B cell (primary cell): Measurements from ENCODE around the gene IQCH. TPM values are rescaled to one million over a fixed set of nuclear protein-coding genes. Genes with fewer than 3 reads are reported as not detected.

Source experiments
- ATAC-seq: fragments of 200-7000 bp; cut with Tn5 transposase; one replicate; pipeline ENCODE4 v1.10.0; 2021; ENCODE audit warnings: low read depth, mild to moderate bottlenecking, moderate number of reproducible peaks, moderate library complexity
- CTCF ChIA-PET: fragments of 350-600 bp; sonication (Branson Sonifier 250); formaldehyde crosslinking; loops from one replicate; lab custom pipeline; 2021; ENCODE audit warnings: antibody characterized with exemption, inconsistent platforms; lab: Charles Lee
- POLR2A ChIA-PET: fragments of 350-600 bp; sonication (Branson Sonifier 250); formaldehyde crosslinking; loops from one replicate; lab custom pipeline; 2021; ENCODE audit warnings: antibody characterized with exemption; lab: Charles Lee
- DNase-seq: peaks from one replicate; pipeline ENCODE4 v3.0.0; 2013
- H2AFZ ChIP-seq: 2 replicates; pipeline ENCODE4 v1.6.1; 2012; ENCODE audit warnings: mild to moderate bottlenecking, low read depth, low read length; ENCODE audit not compliant: insufficient read depth, poor library complexity, severe bottlenecking
- H3K27ac ChIP-seq, 2 donors: 1 replicate in 1 of 2; 2 replicates in 1 of 2; pipeline ENCODE4 v1.5.1; 2012 to 2013; ENCODE audit warnings: low read length in 2 of 2, mild to moderate bottlenecking in 2 of 2, moderate library complexity in 1 of 2
- H3K27me3 ChIP-seq, 4 experiments: fragments of 200-600 bp in 1 of 4; sonication (generic) in 1 of 4; replicated peaks in 1 of 4; 1 replicate in 2 of 4; 2 replicates in 2 of 4; pipeline versions ENCODE4 v1.6.1 to v1.7.0; 2013 to 2016; ENCODE audit warnings: low read length in 3 of 4, mild to moderate bottlenecking in 2 of 4, mixed read lengths in 1 of 4, moderate library complexity in 1 of 4; ENCODE audit not compliant: insufficient read depth in 4 of 4, control insufficient read depth in 3 of 4; ENCODE audit errors: control extremely low read depth in 1 of 4
- H3K36me3 ChIP-seq, 2 experiments: replicated peaks in 1 of 2; 1 replicate in 1 of 2; 2 replicates in 1 of 2; pipeline versions ENCODE4 v1.6.1 to v1.7.1; 2013; ENCODE audit warnings: low read length in 1 of 2; ENCODE audit not compliant: insufficient read depth in 2 of 2, control insufficient read depth in 1 of 2; ENCODE audit errors: control extremely low read depth in 1 of 2, extremely low read depth in 1 of 2
- H3K4me1 ChIP-seq, 2 donors: fragments of 200-600 bp in 1 of 2; sonication (generic) in 1 of 2; 1 replicate in 1 of 2; 2 replicates in 1 of 2; pipeline versions ENCODE4 v1.5.1 to v1.6.1; 2013 to 2017; ENCODE audit warnings: low read length in 2 of 2; ENCODE audit not compliant: control insufficient read depth in 2 of 2, insufficient read depth in 2 of 2
- H3K4me2 ChIP-seq: replicated peaks from 2 replicates; pipeline ENCODE3; 2012; ENCODE audit warnings: mild to moderate bottlenecking, low read depth, low read length; ENCODE audit not compliant: poor library complexity, severe bottlenecking
- H3K4me3 ChIP-seq, 5 experiments: fragments of 200-600 bp in 1 of 5; sonication (generic) in 1 of 5; 1 replicate in 3 of 5; 2 replicates in 2 of 5; pipeline versions ENCODE4 v1.5.1 to v1.7.0; 2011 to 2016; ENCODE audit warnings: low read length in 4 of 5, mild to moderate bottlenecking in 4 of 5, low read depth in 2 of 5, control low read depth in 1 of 5, moderate library complexity in 1 of 5; ENCODE audit not compliant: insufficient read depth in 1 of 5; ENCODE audit errors: control extremely low read depth in 1 of 5, extremely low read depth in 1 of 5
- H3K79me2 ChIP-seq: fragments of 200-600 bp; sonication (generic); one replicate; pipeline ENCODE4 v1.6.0; 2016; ENCODE audit warnings: low read length; ENCODE audit not compliant: control insufficient read depth, insufficient read depth
- H3K9ac ChIP-seq: fragments of 200-600 bp; sonication (generic); 2 replicates; pipeline ENCODE4 v1.6.1; 2017; ENCODE audit warnings: mild to moderate bottlenecking, low read length, moderate library complexity
- H3K9me3 ChIP-seq, 3 donors: one replicate each; pipeline versions ENCODE4 v1.6.1 to v1.7.1; 2013; ENCODE audit warnings: low read length in 2 of 3; ENCODE audit not compliant: control insufficient read depth in 2 of 3, insufficient read depth in 1 of 3; ENCODE audit errors: control extremely low read depth in 1 of 3
- H4K20me1 ChIP-seq: 2 replicates; pipeline ENCODE4 v1.6.0; 2012; ENCODE audit warnings: mild to moderate bottlenecking, low read length; ENCODE audit not compliant: insufficient read depth, control insufficient read depth, poor library complexity, severe bottlenecking
- H3K27ac Mint-ChIP-seq: one replicate; pipeline ENCODE4 v1.8.0; 2021; ENCODE audit warnings: mixed read lengths
- H3K27me3 Mint-ChIP-seq: one replicate; pipeline ENCODE4 v1.8.0; 2021; ENCODE audit warnings: mixed read lengths
- H3K4me1 Mint-ChIP-seq: one replicate; pipeline ENCODE4 v1.8.0; 2021; ENCODE audit warnings: mixed read lengths
- H3K4me3 Mint-ChIP-seq: one replicate; pipeline ENCODE4 v1.8.0; 2021; ENCODE audit warnings: mixed read lengths
- H3K9me3 Mint-ChIP-seq: one replicate; pipeline ENCODE4 v1.8.0; 2022; ENCODE audit warnings: mixed read lengths; ENCODE audit not compliant: insufficient read depth
- EZH2 ChIP-seq: IDR thresholded peaks from 2 replicates; pipeline ENCODE4 v1.6.1; 2012; ENCODE audit warnings: borderline replicate concordance, low read depth, mild to moderate bottlenecking, moderate library complexity, low read length; ENCODE audit not compliant: insufficient read depth, poor library complexity, severe bottlenecking
- intact Hi-C: fragments of 100-400 bp; cut with micrococcal nuclease; formaldehyde crosslinking; loops from one replicate; pipeline ENCODE4 v1.10.0; 2022
- polyA plus RNA-seq: library from polyadenylated mRNA; depleted of rRNA; stranded (reverse); fragments of >200 nt; gene quantifications from 2 replicates; pipeline ENCODE4 v1.2.3, GENCODE V29; 2012
- total RNA-seq, 2 donors: library from RNA; stranded (reverse); fragments of 120-200 nt in 1 of 2; gene quantifications; 1 replicate in 1 of 2; 2 replicates in 1 of 2; pipeline versions ENCODE4 v1.2.3 to v1.2.4, GENCODE V29; 2013 to 2022
- TF ChIP-seq, protein P1 (sequence below): fragments of 200-600 bp; IDR thresholded peaks from one replicate; pipeline ENCODE4 v1.8.0; 2022; ENCODE audit warnings: antibody characterized with exemption, mild to moderate bottlenecking

The IQCH gene
- total and polyA plus RNA-seq, 2 donors (not counting 1 experiment from before 2014, with no cell fraction given): 1.6 TPM; not detected in 1

DNA sequence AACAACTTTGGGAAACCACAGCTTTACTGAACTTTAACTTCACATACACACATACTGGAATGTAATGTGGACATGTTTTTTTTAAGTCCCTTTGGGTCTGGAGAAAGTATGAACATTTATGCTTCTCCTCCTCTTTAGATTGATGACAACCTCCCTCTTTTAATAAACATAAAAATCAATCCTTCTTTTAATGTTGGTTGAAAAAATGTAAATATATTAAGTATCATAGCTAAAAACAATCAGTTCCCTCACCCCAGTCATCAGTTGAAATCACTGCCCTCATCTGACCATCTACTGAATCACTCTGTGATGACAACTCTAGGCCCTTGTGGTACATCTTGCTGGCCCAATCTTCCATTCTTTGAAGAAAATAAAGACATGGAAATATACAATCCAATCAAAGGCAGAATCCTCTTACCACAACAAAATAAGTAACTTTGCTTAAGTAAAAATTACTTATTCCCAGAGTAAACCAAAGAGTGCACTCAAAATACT, 6.5 kb upstream of the IQCH start:
- Histone ChIP-seq H4K20me1 (peaks cover 14% of the 10 kb centered on the region), H3K27me3 (no peaks in the 10 kb centered on the region), H3K9me3 (peaks cover 0 to 6% (median 1%) of the 10 kb centered on the region in 3 donors), H2AFZ (no peak overlapping the region), H3K4me3 (no peak overlapping the region), H3K4me1 (peaks cover 3 to 5% of the 10 kb centered on the region in 2 donors), H3K79me2 (peaks cover 60% of the 10 kb centered on the region), H3K9ac (no peak overlapping the region), H3K36me3 (peaks cover 0 to 3% of the 10 kb centered on the region in 2 experiments), H3K4me2 (no peak overlapping the region), H3K27ac (no peak overlapping the region)
- intact Hi-C loops: no loop called here
- TF ChIP-seq EZH2: no peak
- TF ChIP-seq, protein P1, sequence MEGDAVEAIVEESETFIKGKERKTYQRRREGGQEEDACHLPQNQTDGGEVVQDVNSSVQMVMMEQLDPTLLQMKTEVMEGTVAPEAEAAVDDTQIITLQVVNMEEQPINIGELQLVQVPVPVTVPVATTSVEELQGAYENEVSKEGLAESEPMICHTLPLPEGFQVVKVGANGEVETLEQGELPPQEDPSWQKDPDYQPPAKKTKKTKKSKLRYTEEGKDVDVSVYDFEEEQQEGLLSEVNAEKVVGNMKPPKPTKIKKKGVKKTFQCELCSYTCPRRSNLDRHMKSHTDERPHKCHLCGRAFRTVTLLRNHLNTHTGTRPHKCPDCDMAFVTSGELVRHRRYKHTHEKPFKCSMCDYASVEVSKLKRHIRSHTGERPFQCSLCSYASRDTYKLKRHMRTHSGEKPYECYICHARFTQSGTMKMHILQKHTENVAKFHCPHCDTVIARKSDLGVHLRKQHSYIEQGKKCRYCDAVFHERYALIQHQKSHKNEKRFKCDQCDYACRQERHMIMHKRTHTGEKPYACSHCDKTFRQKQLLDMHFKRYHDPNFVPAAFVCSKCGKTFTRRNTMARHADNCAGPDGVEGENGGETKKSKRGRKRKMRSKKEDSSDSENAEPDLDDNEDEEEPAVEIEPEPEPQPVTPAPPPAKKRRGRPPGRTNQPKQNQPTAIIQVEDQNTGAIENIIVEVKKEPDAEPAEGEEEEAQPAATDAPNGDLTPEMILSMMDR: no peak
- Mint-ChIP-seq H3K27ac (no peak overlapping the region), H3K4me3 (no peak overlapping the region), H3K4me1 (peaks cover 22% of the 10 kb centered on the region), H3K9me3 (peaks cover 2% of the 10 kb centered on the region), H3K27me3 (no peaks in the 10 kb centered on the region)
- CTCF ChIA-PET: no interaction called here
- POLR2A ChIA-PET: no interaction called here
- DNase-seq (no peak), ATAC-seq (no peak)

DNA sequence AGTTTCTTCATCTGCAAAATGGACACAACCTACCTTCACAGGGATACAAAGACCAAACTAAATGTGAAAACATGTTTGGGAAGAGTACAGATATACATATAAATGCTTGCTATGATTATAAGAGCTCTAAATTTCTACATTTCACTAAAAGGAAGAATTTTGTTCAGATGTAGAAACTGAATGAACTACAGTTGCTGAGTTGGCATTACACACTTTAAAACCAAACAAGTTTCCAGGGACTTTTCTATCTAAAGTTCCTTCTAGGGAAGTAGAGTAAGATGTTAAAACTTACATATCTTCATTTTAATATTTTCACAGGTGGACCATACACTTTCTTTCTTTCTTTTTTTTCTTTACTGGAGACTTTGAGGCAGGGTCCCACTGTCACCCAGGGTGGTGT, 4.8 kb upstream of the IQCH start:
- H3K27ac ChIP-seq: no peak overlapping the region
- H3K9ac ChIP-seq: no peak overlapping the region
- H2AFZ ChIP-seq: no peak overlapping the region
- Mint-ChIP-seq H3K9me3 (peaks cover 2% of the 10 kb centered on the region), H3K4me3 (no peak overlapping the region), H3K27me3 (no peaks in the 10 kb centered on the region), H3K27ac (no peak overlapping the region), H3K4me1 (peaks cover 27% of the 10 kb centered on the region)
- H3K4me3 ChIP-seq: no peak overlapping the region
- H3K9me3 ChIP-seq: peaks cover 0 to 6% (median 1%) of the 10 kb centered on the region in 3 donors
- H3K79me2 ChIP-seq: peaks cover 66% of the 10 kb centered on the region
- CTCF ChIA-PET: interaction anchor here (1.0 kb wide), 2 partner anchors 10 to 14 kb away, joined by 3 read pairs; no protein-coding TSS in a partner anchor
- H3K4me2 ChIP-seq: no peak overlapping the region
- TF ChIP-seq, protein P1: no peak
- no peak for TF ChIP-seq EZH2
- DNase-seq (no peak), ATAC-seq (no peak)
- peaks cover 14% of the 10 kb centered on the region in 2 donors for H3K4me1 ChIP-seq
- H3K27me3 ChIP-seq: no peaks in the 10 kb centered on the region
- intact Hi-C loops: loop anchor here (5.0 kb wide), 1 partner anchor 168 kb away; no protein-coding TSS in a partner anchor
- H4K20me1 ChIP-seq: peaks cover 14% of the 10 kb centered on the region
- POLR2A ChIA-PET: no interaction called here
- H3K36me3 ChIP-seq: peaks cover 0 to 3% of the 10 kb centered on the region in 2 experiments
